Hypothalamus (tissue), 51 donors: ENCODE data around the gene SPDYE3.

Experiments used
- DNase-seq, 51 donors: peaks; one replicate each; lab custom pipeline; 2025; lab: John Stamatoyannopoulos, UW

SPDYE3 gene

DNA sequence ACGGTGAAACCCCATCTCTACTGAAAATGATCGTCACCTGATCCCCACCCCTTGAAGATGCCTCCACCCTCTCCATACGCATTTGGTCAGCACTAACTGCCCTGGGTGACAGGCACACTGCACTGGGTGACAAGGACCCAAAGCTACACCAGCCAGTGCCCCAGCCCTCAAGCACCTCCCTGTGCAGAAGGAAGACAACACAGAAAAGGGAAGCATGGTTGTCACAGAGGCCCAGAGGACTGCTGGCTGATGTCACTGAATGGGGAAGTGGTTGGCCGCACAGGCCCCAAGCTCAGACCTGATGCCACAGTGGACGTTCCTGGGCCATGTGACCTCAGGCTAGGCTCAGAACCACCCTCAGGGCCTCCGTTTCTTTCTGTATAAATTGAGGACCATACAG, 61.6 kb downstream of the SPDYE3 start:
- DNase-seq, result peak in 31 of 51 donors; percentile 5 to 66 (median 31)

DNA sequence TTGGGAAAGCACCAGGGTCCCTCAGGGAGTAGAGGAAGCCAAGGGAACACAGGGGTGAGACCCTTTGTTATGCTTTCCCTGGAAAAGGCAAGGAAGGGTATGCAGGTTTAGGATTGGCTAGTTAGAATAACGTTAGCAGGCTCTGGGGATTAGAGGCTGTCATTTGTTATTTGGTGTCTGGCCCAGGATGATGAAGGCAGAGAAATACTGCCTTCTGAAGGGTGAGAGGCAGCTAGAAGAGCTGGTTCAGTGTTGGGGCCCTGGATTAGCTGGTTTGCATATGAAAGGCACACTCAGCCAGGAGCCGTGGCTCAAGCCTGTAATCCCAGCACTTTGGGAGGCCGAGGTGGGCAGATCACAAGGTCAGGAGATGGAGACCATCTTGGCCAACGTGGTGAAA, 62.8 kb downstream of the SPDYE3 start:
- DNase-seq, result no peak

DNA sequence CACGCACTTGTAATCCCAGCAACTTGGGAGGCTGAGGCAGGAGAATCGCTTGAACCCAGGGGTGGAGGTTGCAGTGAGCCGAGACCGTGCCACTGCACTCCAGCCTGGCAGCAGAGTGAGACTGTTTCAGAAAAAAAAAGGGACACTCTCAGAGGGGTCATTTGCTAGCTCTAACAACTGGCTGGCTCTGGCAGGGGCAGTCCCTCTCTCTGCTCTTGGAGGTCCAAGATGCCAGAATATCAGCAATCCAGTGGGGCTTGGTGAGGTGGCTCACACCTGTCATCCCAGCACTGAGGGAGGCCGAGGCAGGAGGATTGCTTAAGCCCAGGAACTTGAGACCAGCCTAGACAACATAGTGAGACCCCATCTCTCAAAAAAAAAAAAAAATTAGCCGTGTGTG, 63.2 kb downstream of the SPDYE3 start:
- DNase-seq, result no peak

DNA sequence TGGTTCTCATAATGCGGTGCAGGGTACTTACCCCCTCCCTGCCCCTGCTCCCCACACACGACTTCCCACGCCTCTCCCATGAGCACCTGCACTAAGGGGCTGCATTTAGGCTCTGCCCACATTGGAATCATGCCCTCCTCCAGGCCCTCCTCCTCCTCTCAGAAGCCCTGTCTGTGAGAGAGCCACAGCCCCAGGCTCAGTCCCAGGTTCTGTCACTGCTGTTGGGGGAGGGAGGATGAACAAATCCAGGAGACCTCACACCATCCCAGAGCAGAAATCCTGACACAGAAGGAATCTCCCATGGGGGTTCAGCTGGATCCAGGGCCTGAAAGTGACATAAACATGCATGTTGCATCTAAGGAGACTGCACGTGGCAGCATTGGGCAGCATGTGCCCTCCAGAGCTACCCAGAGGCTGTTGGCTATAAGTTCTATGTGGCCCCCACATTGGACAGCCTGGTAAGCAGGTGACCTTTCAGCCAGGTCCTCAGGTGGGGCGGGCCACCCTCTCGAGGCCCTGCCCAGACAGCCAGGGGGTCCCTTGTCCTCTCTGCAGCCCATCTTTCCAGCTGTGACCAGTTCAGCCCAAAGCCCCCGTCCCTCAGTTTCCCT, 64.2 kb downstream of the SPDYE3 start:
- DNase-seq, result no peak
